Sigmoid colon (tissue), 7 donors: ENCODE measurements around the gene RPL13A. TPM values are rescaled to one million over a fixed set of nuclear protein-coding genes. Genes with fewer than 3 reads are reported as not detected.
"Not testable (repeated sequence)": the region's sequence is repeated elsewhere in the genome, so short reads cannot be mapped to it uniquely, and the experiment has no call there.

Experiments used
- DNase-seq: peaks from one replicate; pipeline ENCODE4 v3.0.0-alpha.2; 2019
- H3K27ac ChIP-seq, 4 donors: fragments of 200-600 bp; sonication (generic); one replicate each; pipeline ENCODE4 v1.5.1; 2016 to 2019; ENCODE audit warnings: mild to moderate bottlenecking in 1 of 4
- H3K27me3 ChIP-seq, 3 donors: fragments of 200-600 bp; sonication (generic); one replicate each; pipeline ENCODE4 v1.5.1; 2019; ENCODE audit warnings: mild to moderate bottlenecking in 1 of 3
- H3K36me3 ChIP-seq, 4 donors: fragments of 200-600 bp; sonication (generic); one replicate each; pipeline ENCODE4 v1.5.1; 2016 to 2019
- H3K4me1 ChIP-seq, 4 donors: fragments of 200-600 bp; sonication (generic); one replicate each; pipeline ENCODE4 v1.5.1; 2017 to 2019
- H3K4me3 ChIP-seq, 4 donors: fragments of 200-600 bp; sonication (generic); one replicate each; pipeline ENCODE4 v1.5.1; 2017 to 2019; ENCODE audit warnings: mild to moderate bottlenecking in 2 of 4, moderate library complexity in 1 of 4
- H3K9me3 ChIP-seq, 4 donors: fragments of 200-600 bp in 3 of 4; sonication (generic) in 3 of 4; one replicate each; pipeline versions ENCODE4 v1.5.1 to v1.6.1; 2013 to 2019
- EP300 ChIP-seq, 4 donors: sonication (generic); formaldehyde crosslinking; IDR thresholded peaks; one replicate each; pipeline ENCODE4 v1.6.1; 2017; ENCODE audit warnings: antibody characterized with exemption in 4 of 4
- POLR2A ChIP-seq, 2 donors: fragments of 450-650 bp; IDR thresholded peaks; one replicate each; pipeline ENCODE4 v1.6.1; 2016; ENCODE audit warnings: antibody characterized with exemption in 2 of 2, mild to moderate bottlenecking in 2 of 2, moderate library complexity in 2 of 2
- POLR2AphosphoS5 ChIP-seq, 4 donors: sonication (generic); formaldehyde crosslinking; IDR thresholded peaks; one replicate each; pipeline ENCODE4 v1.6.1; 2017; ENCODE audit warnings: antibody characterized with exemption in 4 of 4
- WGBS, 2 donors: extraction: QIAGEN DNeasy Blood & Tissue Kit; methylation state at CpG; one replicate each; pipeline ENCODE4 v1.1.7; 2013; 5-methylcytosine and 5-hydroxymethylcytosine counted together
- intact Hi-C: fragments of 100-400 bp; cut with DNase I; formaldehyde crosslinking; loops from one replicate; pipeline ENCODE4 v1.15.1; 2023
- polyA plus RNA-seq, 3 donors: library from polyadenylated mRNA; stranded (reverse); fragments of 200-250 nt; gene quantifications; one replicate each; pipeline ENCODE4 v1.2.3, GENCODE V29; 2013
- total RNA-seq, 4 donors: library from RNA; depleted of rRNA; stranded (reverse); fragments of >200 nt; gene quantifications; one replicate each; pipeline ENCODE4 v1.1.0, GENCODE V29; 2016
- TF ChIP-seq, protein P1 (sequence below), 4 experiments: fragments of 450-650 bp in 3 of 4; fragments of 200-600 bp in 1 of 4; IDR thresholded peaks; one replicate each; pipeline ENCODE4 v1.5.1; 2016 to 2019; ENCODE audit warnings: antibody characterized with exemption in 4 of 4, mild to moderate bottlenecking in 3 of 4, moderate library complexity in 2 of 4
- donor health status: healthy with polysubstance abuse.
- donor health status: Bipolar disorder and iron deficiency.
- donor health status: healthy.

The RPL13A gene
- total and polyA plus RNA-seq, 7 donors, result 2,552 to 6,094 (median 4,207) TPM

DNA sequence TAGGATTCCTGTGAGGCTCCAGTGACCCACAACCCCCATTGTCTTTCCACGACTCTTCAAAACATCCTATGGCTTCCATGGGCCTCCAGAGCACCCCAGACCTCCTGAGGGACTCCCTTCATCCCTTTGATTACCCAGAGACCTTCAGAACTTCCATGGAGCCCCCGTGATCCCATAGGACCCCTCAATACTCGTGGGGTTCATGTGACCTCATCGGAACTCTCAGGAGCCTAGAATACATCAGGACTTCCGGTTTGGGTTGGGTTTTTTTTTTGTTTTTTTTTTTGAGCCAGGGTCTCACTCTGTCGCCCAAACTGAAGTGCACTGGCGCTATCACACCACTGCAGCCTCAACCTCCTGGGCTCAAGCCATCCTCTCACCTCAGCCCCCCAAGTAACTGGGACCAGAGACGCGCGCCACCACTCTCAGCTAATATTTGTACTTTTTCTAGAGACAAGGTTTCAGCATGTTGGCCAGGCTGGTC lies 33.6 kb upstream of the RPL13A start:
- Histone ChIP-seq H3K27me3 (no peaks in the 10 kb centered on the region), H3K4me3 (peak overlapping the region; percentile 51 to 65 (median 52)), H3K27ac (peak overlapping the region; percentile 96 to 99 (median 97)), H3K36me3 (peaks cover 0 to 8% (median 5%) of the 10 kb centered on the region in 4 donors), H3K9me3 (no peaks in the 10 kb centered on the region), H3K4me1 (peaks cover 0 to 36% (median 15%) of the 10 kb centered on the region in 4 donors)
- intact Hi-C loops, result loop anchor here (5.0 to 10.0 kb wide), 3 partner anchors 369 to 571 kb away; partner anchors contain the start of genes AKT1S1, SNRNP70, TBC1D17 and VRK3
- DNase-seq, result no peak
- TF ChIP-seq EP300 (IDR thresholded peaks at IDR 0.05) (no peak), POLR2AphosphoS5 (IDR thresholded peaks at IDR 0.05) (no peak), POLR2A (IDR thresholded peaks at IDR 0.05) (no peak)
- TF ChIP-seq, protein P1, sequence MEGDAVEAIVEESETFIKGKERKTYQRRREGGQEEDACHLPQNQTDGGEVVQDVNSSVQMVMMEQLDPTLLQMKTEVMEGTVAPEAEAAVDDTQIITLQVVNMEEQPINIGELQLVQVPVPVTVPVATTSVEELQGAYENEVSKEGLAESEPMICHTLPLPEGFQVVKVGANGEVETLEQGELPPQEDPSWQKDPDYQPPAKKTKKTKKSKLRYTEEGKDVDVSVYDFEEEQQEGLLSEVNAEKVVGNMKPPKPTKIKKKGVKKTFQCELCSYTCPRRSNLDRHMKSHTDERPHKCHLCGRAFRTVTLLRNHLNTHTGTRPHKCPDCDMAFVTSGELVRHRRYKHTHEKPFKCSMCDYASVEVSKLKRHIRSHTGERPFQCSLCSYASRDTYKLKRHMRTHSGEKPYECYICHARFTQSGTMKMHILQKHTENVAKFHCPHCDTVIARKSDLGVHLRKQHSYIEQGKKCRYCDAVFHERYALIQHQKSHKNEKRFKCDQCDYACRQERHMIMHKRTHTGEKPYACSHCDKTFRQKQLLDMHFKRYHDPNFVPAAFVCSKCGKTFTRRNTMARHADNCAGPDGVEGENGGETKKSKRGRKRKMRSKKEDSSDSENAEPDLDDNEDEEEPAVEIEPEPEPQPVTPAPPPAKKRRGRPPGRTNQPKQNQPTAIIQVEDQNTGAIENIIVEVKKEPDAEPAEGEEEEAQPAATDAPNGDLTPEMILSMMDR (IDR thresholded peaks at IDR 0.05), result no peak
- WGBS, 2 donors, result 39 to 41% methylated on average over 10 of the region's 10 CpGs

DNA sequence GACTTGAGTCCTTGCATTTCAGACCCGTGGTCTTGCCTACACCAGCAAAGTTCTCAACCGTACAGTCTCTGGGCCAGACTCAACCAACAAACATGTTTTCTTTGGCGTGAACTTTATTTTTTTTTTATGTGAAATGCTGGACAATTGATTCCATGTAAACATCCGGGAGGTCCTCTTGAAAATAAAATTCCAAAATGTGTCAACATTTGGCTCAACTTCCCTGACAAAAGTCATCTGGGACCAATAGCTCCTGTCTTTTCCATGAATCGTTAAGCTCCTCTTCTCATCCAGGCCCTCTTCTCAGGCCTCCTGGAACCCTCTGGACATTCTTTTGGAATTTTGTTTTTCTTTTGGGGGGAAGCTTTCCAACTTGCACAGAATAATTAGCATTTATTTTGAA lies 31.6 kb upstream of the RPL13A start:
- WGBS, 2 donors, result 77% methylated on average over 5 of the region's 5 CpGs
- intact Hi-C loops, result loop anchor here (10.0 kb wide), 2 partner anchors 371 to 569 kb away; partner anchors contain the start of genes SNRNP70, VRK3 and ZNF473
- peak overlapping the region; percentile 49 to 72 (median 55) for H3K27ac ChIP-seq
- no peak for DNase-seq
- no peaks in the 10 kb centered on the region for H3K27me3 ChIP-seq
- TF ChIP-seq POLR2A (IDR thresholded peaks at IDR 0.05) (no peak), POLR2AphosphoS5 (IDR thresholded peaks at IDR 0.05) (peak in 1 of 4 donors; percentile 8)
- H3K36me3 ChIP-seq, result peaks cover 0 to 18% (median 4%) of the 10 kb centered on the region in 4 donors
- H3K9me3 ChIP-seq, result no peaks in the 10 kb centered on the region
- no peak overlapping the region for H3K4me3 ChIP-seq
- H3K4me1 ChIP-seq, result peaks cover 0 to 30% (median 14%) of the 10 kb centered on the region in 4 donors

- DNase-seq, result no peak
- TF ChIP-seq, protein P1 (IDR thresholded peaks at IDR 0.05), result no peak
- TF ChIP-seq POLR2AphosphoS5 (IDR thresholded peaks at IDR 0.05), result no peak
- TF ChIP-seq EP300 (IDR thresholded peaks at IDR 0.05), result no peak
- TF ChIP-seq POLR2A (IDR thresholded peaks at IDR 0.05), result no peak
- intact Hi-C loops, result loop anchor here (10.0 kb wide), 2 partner anchors 372 to 568 kb away; partner anchors contain the start of genes SNRNP70, VRK3 and ZNF473
- WGBS, 2 donors, result 81 to 85% methylated on average over 5 of the region's 5 CpGs
- peaks cover 0 to 24% (median 11%) of the 10 kb centered on the region in 4 donors for H3K4me1 ChIP-seq
- H3K9me3 ChIP-seq, result no peaks in the 10 kb centered on the region
- peak overlapping the region; percentile 49 to 72 (median 55) for H3K27ac ChIP-seq
- peaks cover 0 to 19% (median 4%) of the 10 kb centered on the region in 4 donors for H3K36me3 ChIP-seq
- H3K4me3 ChIP-seq, result no peak overlapping the region
- no peaks in the 10 kb centered on the region for H3K27me3 ChIP-seq
These were observed 31.1 kb upstream of the RPL13A start for GRCh38 chr19:49456326-49456725.

DNA sequence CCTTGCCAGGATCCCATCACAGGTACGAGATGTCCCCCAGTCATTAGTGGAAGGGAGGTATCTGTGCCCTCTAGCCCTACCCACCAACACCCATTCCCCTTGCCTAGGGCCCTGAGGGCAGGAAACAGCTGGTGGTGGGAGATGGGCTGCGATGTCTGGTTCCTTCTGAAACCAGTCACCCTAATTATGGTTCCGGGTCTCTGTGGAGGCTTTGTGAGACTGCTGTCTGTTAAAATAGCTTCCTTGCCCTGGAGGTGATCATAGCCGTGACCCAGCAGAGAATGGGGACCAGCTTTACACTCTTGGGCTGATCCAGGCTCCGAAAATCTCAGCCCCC lies 28.9 kb upstream of the RPL13A start:
- Histone ChIP-seq H3K9me3 (no peaks in the 10 kb centered on the region), H3K27me3 (no peaks in the 10 kb centered on the region), H3K36me3 (peaks cover 0 to 30% (median 4%) of the 10 kb centered on the region in 4 donors), H3K27ac (peak overlapping the region in 2 of 4 donors; percentile 1 to 72), H3K4me1 (peaks cover 0 to 15% (median 11%) of the 10 kb centered on the region in 4 donors), H3K4me3 (no peak overlapping the region)
- DNase-seq, result no peak
- 84 to 90% methylated on average over 5 of the region's 5 CpGs for WGBS, 2 donors
- TF ChIP-seq POLR2A (IDR thresholded peaks at IDR 0.05) (no peak), POLR2AphosphoS5 (IDR thresholded peaks at IDR 0.05) (no peak), EP300 (IDR thresholded peaks at IDR 0.05) (no peak)
- TF ChIP-seq, protein P1 (IDR thresholded peaks at IDR 0.05), result no peak
- intact Hi-C loops, result loop anchor here (10.0 kb wide), 2 partner anchors 374 to 566 kb away; partner anchors contain the start of genes SNRNP70, VRK3 and ZNF473

DNA sequence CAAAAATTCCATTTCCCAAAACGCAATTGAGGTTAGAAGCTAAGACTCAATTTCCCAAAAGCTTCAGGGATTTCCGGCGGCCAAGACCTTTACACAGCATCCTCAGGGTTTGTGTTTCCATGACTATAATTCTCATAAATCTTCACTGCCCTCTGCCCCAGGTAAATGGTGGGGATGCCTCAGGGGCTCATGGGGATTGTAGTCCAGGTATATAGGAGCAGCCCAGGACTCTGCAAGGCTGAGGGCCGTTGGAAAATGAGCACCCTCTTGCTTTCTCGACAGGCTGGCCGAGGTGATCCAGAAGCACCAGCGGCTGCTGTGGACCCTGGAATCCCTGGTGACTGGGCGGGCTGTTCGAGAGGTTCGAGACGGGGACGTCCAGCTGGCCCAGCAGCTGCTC lies 28.0 kb upstream of the RPL13A start:
- H3K27ac ChIP-seq, result no peak overlapping the region
- H3K9me3 ChIP-seq, result no peaks in the 10 kb centered on the region
- peaks cover 0 to 37% (median 4%) of the 10 kb centered on the region in 4 donors for H3K36me3 ChIP-seq
- no peak for DNase-seq
- intact Hi-C loops, result loop anchor here (10.0 kb wide), 2 partner anchors 375 to 565 kb away; partner anchors contain the start of genes SNRNP70, VRK3 and ZNF473
- no peak overlapping the region for H3K4me3 ChIP-seq
- TF ChIP-seq POLR2A (IDR thresholded peaks at IDR 0.05) (no peak), POLR2AphosphoS5 (IDR thresholded peaks at IDR 0.05) (no peak), EP300 (IDR thresholded peaks at IDR 0.05) (no peak)
- TF ChIP-seq, protein P1 (IDR thresholded peaks at IDR 0.05), result no peak
- WGBS, 2 donors, result 94 to 95% methylated on average over 12 of the region's 12 CpGs
- peaks cover 0 to 8% (median 3%) of the 10 kb centered on the region in 4 donors for H3K4me1 ChIP-seq
- no peaks in the 10 kb centered on the region for H3K27me3 ChIP-seq

- H3K27ac ChIP-seq, H3K9me3 ChIP-seq, H3K4me3 ChIP-seq, H3K4me1 ChIP-seq, DNase-seq, intact Hi-C loops, H3K27me3 ChIP-seq: not testable (repeated sequence)
- WGBS, 2 donors, result 0% methylated on average over 1 of the region's 1 CpG
- peaks cover 0 to 50% (median 4%) of the 10 kb centered on the region in 4 donors for H3K36me3 ChIP-seq
These were observed 26.3 kb upstream of the RPL13A start for GRCh38 chr19:49461130-49461529.
